Neural cell (in vitro differentiated cells): ENCODE results near the gene GMPPB.

Experiments used
- CTCF ChIP-seq: fragments of 450-650 bp; IDR thresholded peaks from 2 replicates; pipeline ENCODE4 v1.5.1; 2014; ENCODE audit warnings: antibody characterized with exemption, mild to moderate bottlenecking, moderate library complexity; ENCODE audit not compliant: poor library complexity, severe bottlenecking
- EZH2 ChIP-seq: fragments of 200-600, 300-800 bp; shearing (Covaris generic), sonication (generic); IDR thresholded peaks from 2 replicates; pipeline ENCODE4 v1.6.1; 2014; ENCODE audit warnings: antibody characterized with exemption, low read length, borderline replicate concordance, mild to moderate bottlenecking; ENCODE audit not compliant: insufficient read depth, poor library complexity, severe bottlenecking
- SMC3 ChIP-seq: fragments of 450-650 bp; conservative IDR thresholded peaks from 2 replicates; pipeline ENCODE4 v1.6.1; 2014; ENCODE audit warnings: antibody characterized with exemption, mild to moderate bottlenecking, moderate library complexity; ENCODE audit not compliant: poor library complexity

- no peak for TF ChIP-seq CTCF
- TF ChIP-seq EZH2: no peak
- TF ChIP-seq SMC3: no peak
Measured at GRCh38 chr3:49756036-49756435, 32.3 kb upstream of the GMPPB start.
